ENCODE measurements around the gene C22orf23.

DNA sequence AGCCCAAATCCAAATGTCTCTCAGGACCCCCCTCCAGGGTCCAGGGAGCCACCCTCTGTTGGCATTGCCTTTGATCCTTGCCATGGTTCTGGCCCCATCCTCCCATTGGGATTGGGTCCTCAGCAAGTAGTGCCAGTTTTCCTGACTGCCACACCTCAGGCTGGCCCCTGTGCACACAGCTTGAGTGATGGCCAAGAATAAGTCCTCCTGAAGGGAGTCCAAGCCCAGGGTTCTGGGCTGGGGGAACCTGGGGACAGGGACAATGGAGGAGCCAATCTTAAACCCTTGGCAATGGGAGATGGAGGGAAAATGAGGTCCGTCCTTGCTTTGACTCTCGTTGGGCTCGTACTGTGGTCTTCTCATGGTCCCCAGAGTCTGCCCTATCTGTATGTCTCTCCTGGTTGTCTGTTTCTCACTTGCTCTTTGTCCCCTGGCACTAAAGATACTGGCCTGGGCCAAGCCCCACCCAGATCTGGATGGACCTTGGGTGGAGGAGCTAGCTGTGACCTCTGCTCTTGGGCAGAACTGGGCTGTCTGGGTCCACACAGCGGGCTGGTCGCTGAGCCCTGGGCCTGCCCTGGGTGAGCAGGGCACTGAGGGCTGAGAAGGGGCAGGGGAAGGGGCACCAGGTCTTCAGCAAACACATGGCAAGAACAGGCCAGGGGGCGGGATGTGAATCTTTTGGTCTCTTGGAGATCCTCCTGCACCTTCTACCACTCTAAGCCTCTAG lies 28.0 kb upstream of the C22orf23 start:
- no peak for TF ChIP-seq GABPB1 (CRISPR knock-in tag; IDR thresholded peaks at IDR 0.05)
- TF ChIP-seq CBX2 (IDR thresholded peaks at IDR 0.05; ENCODE audit: low read depth, low read length): no peak
- no peak for TF ChIP-seq CBX2 (CRISPR knock-in tag; IDR thresholded peaks at IDR 0.05; ENCODE audit: low read depth)
- TF ChIP-seq, protein P1, sequence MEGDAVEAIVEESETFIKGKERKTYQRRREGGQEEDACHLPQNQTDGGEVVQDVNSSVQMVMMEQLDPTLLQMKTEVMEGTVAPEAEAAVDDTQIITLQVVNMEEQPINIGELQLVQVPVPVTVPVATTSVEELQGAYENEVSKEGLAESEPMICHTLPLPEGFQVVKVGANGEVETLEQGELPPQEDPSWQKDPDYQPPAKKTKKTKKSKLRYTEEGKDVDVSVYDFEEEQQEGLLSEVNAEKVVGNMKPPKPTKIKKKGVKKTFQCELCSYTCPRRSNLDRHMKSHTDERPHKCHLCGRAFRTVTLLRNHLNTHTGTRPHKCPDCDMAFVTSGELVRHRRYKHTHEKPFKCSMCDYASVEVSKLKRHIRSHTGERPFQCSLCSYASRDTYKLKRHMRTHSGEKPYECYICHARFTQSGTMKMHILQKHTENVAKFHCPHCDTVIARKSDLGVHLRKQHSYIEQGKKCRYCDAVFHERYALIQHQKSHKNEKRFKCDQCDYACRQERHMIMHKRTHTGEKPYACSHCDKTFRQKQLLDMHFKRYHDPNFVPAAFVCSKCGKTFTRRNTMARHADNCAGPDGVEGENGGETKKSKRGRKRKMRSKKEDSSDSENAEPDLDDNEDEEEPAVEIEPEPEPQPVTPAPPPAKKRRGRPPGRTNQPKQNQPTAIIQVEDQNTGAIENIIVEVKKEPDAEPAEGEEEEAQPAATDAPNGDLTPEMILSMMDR (CRISPR knock-in tag; IDR thresholded peaks at IDR 0.05): 0 out of 2 replicates have a peak, but pooled peaks have one; percentile 4
- TF ChIP-seq POLR2AphosphoS5 (IDR thresholded peaks at IDR 0.05; ENCODE audit: low read depth, low read length): no peak
- TF ChIP-seq GLI4 (CRISPR knock-in tag; IDR thresholded peaks at IDR 0.05; ENCODE audit: borderline replicate concordance): no peak
- TF ChIP-seq MEIS2 (CRISPR knock-in tag; IDR thresholded peaks at IDR 0.05): no peak
- no peak for TF ChIP-seq CREM (IDR thresholded peaks at IDR 0.05)
- TF ChIP-seq CREM (CRISPR knock-in tag; IDR thresholded peaks at IDR 0.05): no peak
- peak in 1 of 2 experiments; percentile 29; a peak in 1 of 4 replicates for TF ChIP-seq EP300 (IDR thresholded peaks at IDR 0.05; ENCODE audit: low read depth in 2 of 2, low read length in 2 of 2)
- TF ChIP-seq EP300 (CRISPR knock-in tag; IDR thresholded peaks at IDR 0.05; ENCODE audit: borderline replicate concordance): no peak
- no peak for TF ChIP-seq ZNF549 (CRISPR knock-in tag; IDR thresholded peaks at IDR 0.05)
- no peak for TF ChIP-seq SP1 (IDR thresholded peaks at IDR 0.05)
- no peak for TF ChIP-seq SP1 (CRISPR knock-in tag; IDR thresholded peaks at IDR 0.05)
- no peak for TF ChIP-seq ZFP36L1 (CRISPR knock-in tag; IDR thresholded peaks at IDR 0.05)
- no peak for TF ChIP-seq ZNF780A (CRISPR knock-in tag; IDR thresholded peaks at IDR 0.05)
- TF ChIP-seq PCBP2 (optimal IDR thresholded peaks at IDR 0.05; ENCODE audit: low read depth, low read length, poor library complexity, severe bottlenecking): no peak
- TF ChIP-seq THAP11 (CRISPR knock-in tag; IDR thresholded peaks at IDR 0.05): no peak

Data from HepG2 (cell line).